Activated naive CD4-positive, alpha-beta T cell treated with anti-CD3 and anti-CD28 coated beads, Interleukin-2, amount 10 ng/mL, durations not matched to agents 5 hours and 36 hours (primary cell): ENCODE results near the gene DERL3. TPM values are rescaled to one million over a fixed set of nuclear protein-coding genes. Genes with fewer than 3 reads are reported as not detected.

Source experiments
- total RNA-seq, 2 experiments: library from RNA; stranded (reverse); gene quantifications; one replicate each; pipeline ENCODE4 v1.2.3, GENCODE V29; 2021

Gene DERL3
- total RNA-seq: 10 to 100 TPM; 10.2 to 12.0 TPM

DNA sequence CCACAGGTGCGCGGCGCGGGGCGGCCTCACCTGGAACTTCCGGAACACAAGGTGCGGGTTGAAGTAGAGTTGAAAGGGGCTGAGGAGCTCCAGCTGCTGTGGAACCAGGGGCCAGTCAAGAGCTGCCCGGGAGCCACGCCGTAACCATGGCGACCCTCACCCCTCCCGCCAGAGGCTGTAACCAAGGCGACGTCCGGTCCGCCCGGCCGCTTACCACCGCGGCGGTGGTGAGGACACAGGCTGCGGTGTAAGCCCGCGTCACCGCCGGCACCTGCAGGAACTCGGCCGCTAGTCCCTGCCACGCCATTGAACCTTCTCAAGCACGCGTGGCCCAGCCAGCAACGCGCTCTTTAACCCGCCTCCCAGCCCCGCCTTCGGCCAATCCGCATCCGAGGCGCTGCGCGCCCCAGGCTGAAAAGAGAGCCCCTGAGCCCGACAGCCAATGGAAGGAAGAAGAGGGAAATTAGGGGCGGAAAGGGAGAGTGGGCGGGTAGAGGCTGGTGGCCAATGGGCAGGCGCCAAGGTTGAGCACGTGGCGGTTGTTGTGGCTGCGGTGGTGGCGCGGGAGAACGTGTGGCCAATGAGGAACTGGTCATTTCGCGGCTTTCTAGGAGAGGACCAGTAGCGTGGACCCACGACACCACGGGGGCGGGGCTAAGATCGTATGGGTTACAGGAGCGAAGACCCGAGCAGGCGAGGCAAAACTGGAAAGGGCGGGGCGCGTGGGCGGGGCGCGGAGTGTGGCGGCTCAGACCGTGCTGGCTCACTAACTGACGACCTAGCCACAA lies at the start of gene DERL3:
Gene DERL3 (minus strand): TSS at position 326 of the 788 bp plus-strand sequence. CDS start 19 bp downstream, at position 307.

DNA sequence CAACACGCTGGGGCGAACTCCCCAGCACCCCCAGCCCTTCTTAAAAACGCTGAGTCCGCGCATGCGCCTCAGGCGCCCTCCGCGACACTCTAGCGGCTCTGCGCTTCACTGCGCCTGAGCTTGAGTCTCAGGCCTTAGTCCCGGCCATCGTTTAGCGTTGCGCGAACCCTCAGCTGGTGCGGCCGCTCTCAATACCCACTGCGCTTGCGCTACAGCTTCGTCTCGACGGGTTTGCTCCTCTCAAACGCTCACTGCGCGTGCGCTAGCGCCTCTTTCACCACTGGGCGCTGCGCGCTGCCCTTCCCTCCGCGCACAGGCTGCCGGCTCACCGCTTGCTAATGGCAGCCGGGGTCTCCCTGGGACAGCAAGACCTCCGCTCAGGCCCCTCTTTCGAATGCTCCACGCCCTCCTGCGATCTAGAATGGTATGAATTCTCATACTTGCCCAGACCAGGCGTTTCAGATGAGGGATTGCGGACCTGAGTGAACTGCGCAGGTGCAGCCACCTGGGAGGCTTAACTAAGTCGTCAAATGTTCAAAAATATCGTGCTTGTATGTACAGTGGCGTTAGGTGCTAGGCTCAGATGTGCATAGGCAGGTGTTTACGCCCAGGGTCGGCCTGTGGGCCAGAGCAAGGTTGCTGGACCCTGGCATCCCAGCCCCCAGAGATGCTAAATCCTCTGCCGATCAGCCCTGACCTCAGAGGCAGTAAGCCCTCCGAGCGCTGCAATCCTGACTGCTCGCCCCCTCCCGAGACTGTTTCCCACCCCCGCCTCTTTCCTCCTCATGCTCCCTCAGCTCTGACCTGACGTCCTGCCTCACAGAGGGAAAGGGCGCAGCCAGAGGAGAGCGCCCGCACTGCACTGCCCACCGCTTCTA lies 19.0 kb upstream of the DERL3 start, which contains the start of gene SLC2A11:
Gene SLC2A11 (plus strand): TSS at position 270 of the 878 bp plus-strand sequence. CDS start 125 bp downstream, at position 395.

DNA sequence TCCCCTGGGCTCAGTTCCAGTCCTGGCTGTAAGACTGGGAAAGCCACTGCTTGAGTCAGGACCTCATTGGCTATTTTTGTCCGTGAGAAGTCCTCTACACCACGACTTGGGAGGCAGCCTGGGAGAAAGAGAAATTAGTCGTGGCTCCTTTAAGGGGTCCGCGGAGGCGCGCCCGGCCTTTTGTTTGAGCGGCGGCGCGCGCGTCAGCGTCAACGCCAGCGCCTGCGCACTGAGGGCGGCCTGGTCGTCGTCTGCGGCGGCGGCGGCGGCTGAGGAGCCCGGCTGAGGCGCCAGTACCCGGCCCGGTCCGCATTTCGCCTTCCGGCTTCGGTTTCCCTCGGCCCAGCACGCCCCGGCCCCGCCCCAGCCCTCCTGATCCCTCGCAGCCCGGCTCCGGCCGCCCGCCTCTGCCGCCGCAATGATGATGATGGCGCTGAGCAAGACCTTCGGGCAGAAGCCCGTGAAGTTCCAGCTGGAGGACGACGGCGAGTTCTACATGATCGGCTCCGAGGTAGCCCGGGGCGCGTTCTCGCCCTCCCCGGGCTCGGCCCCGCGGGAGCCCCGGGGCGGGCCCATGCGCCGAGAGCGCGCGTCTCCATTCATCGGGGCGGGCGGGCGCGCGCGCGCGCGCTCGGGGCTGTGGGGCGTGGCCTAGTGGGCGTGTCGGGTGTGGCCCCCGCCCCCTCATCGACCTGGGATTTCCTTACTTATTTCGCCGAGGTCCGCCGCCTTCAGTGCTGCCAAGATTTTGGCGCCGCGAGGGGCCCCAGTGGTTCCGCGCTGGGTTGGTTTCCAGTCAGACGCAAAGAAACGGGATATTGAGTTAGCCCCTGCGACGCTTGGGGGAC lies 51.8 kb downstream of the DERL3 start, which contains the start of gene SMARCB1:
Gene SMARCB1 (plus strand): TSS at position 215 of the 848 bp plus-strand sequence. CDS start 204 bp downstream, at position 419.

Other genes starting within 250 kb of the DERL3 start
- 1 to 10 TPM in 1 of 2 experiments, under 1 TPM in 1; 0.88 to 1.0 TPM for gene DRICH1, start 206.7 kb downstream of the DERL3 start, total RNA-seq
- gene RGL4, start 148.0 kb downstream of the DERL3 start, total RNA-seq: 10 to 100 TPM; 23.7 to 25.7 TPM
- gene ZNF70, start 87.9 kb downstream of the DERL3 start, total RNA-seq: 1 to 10 TPM; 2.0 to 2.2 TPM
- gene VPREB3, start 84.6 kb downstream of the DERL3 start, total RNA-seq: not detected
- gene C22orf15, start 76.0 kb downstream of the DERL3 start, total RNA-seq: 1 to 10 TPM; 2.2 to 3.6 TPM
- gene CHCHD10, start 71.0 kb downstream of the DERL3 start, total RNA-seq: 10 to 100 TPM; 64.1 to 70.9 TPM
- 1 to 10 TPM; 1.0 to 1.2 TPM for gene MMP11, start 66.2 kb downstream of the DERL3 start, total RNA-seq
- gene SMARCB1, start 52.0 kb downstream of the DERL3 start, total RNA-seq: 10 to 100 TPM; 71.0 to 78.1 TPM
- gene SLC2A11, start 18.9 kb upstream of the DERL3 start, total RNA-seq: 10 to 100 TPM; 10.0 to 13.7 TPM
- 100 to 1,000 TPM; 974 to 985 TPM for gene MIF, start 55.4 kb upstream of the DERL3 start, total RNA-seq
- not detected for gene GSTT2B, start 122.2 kb upstream of the DERL3 start, total RNA-seq
- gene DDTL, start 127.9 kb upstream of the DERL3 start, total RNA-seq: 1 to 10 TPM; 2.9 to 3.0 TPM
- 100 to 1,000 TPM; 136 to 143 TPM for gene DDT, start 135.4 kb upstream of the DERL3 start, total RNA-seq
- not detected for gene GSTT2, start 141.1 kb upstream of the DERL3 start, total RNA-seq
- not detected for gene GSTT4, start 166.4 kb upstream of the DERL3 start, total RNA-seq
- gene CABIN1, start 172.3 kb upstream of the DERL3 start, total RNA-seq: 100 to 1,000 TPM; 117 to 128 TPM